GM21367 (cell line): Measurements from ENCODE around the gene ZNF57.
"Not testable (repeated sequence)": the region's sequence is repeated elsewhere in the genome, so short reads cannot be mapped to it uniquely, and the experiment has no call there.

Experiments
- ATAC-seq: cut with Tn5 transposase; IDR thresholded peaks from one replicate; pipeline ENCODE4 v1.9.1; 2021; ENCODE audit not compliant: unreplicated experiment

Gene ZNF57

DNA sequence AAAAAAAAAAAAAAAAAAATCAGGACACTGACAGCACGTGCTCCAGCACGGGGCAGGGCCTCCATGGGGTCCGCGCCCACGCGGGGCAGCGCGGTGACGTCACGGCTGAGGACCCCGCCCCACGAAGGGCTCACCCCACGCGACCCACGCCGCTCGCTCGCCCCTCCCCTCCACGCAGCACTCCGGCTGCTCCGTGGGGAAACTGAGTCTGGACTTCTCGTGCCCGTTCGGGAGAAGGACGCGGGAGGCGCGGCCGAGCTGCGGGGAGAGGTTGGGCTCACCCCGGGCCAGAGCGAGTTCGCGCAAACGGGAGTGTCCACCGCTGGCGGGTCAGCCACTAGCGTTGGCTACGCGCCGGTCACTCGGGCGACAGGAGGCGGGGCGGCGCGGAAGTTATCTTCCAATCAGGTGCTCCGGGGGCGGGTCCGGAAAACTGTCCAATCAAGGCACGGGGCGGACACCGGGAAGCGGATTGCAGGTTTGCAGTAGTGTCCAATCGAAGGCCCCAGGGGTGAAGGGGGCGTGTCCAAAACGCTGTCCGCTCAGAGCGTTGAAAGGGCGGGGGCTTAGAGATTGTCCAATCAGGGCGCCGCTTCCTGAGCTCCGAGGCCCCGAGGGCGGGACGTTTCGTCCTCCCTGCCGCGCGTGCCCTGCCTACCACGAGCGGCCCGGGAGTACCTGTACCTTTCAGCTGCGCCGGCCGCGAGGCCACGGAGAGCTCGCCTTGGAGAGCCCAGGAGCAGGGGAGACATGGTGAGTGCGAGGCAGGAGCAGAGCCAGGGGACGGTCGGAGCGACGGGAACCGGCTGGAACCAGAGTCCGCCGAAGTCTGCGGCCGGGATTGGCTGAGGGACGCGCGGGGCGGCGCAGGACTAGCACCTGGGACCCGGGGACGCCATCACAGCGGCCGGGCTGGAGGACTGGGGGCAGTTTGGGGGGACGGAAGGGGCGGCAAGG lies at the start of gene ZNF57:
TSS of gene ZNF57 (plus strand) at position 633 of the 957 bp plus-strand sequence. CDS start at position 751, 118 bp downstream.
- ATAC-seq, result peak; percentile 95

DNA sequence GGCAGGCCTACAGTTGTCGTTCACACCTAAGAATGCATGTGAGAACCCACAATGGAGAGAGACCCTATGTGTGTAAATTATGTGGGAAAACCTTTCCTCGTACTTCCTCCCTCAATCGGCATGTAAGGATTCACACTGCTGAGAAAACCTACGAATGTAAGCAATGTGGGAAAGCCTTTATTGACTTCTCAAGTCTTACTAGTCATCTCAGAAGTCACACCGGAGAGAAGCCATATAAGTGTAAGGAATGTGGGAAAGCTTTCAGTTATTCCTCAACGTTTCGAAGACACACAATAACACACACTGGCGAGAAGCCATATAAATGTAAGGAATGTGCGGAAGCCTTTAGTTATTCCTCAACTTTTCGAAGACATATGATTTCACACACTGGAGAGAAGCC lies 48.1 kb upstream of the ZNF57 start:
- no peak for ATAC-seq

GRCh38 chr19:2853015-2853606 lies 47.6 kb upstream of the ZNF57 start:
- no peak for ATAC-seq

DNA sequence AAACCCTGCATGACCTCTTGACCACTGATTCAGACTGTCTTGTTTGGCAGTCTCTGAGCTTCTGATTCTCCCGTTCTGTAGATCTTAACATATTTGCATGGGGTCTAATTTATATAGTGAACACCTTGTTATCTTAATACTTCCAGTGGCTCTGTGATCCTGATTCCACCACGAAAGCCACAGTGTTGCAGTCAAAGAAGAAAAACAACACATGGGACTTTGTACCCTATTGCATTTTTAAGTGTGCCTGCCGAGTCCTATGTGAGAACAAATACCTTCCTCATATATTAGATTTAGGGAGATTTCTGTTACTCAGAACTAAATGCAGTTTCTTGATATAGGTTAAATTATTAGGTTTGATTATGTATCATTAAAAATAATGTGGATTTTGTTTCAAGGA lies 45.9 kb upstream of the ZNF57 start:
- no peak for ATAC-seq

DNA sequence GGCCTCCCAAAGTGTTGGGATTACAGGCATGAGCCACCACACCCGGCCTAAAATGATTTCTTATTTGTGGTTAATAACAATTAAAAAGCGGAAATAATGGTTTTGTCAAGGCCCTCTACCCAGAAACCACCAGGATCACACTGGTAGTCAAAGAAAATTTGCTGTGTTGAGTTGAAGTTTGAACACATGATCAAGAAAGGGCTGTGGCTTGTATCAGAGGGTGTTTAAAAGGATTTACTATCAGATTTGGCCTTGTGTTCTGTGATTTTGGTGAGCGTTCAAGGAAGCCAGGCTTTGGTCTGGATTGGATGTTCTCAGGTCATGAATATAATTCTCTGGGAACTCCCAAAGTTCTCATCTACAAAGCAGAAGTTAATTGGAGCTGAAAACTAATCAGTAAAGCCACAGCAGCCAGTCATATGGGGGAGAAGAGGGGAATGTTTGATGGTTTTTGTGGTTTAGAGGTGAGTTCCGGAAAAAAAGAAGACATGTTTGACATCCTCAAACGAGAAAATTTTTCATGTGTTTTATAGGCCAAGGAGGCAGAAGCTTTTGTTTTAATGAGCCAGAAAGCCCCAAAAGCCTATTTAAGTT lies 44.2 kb upstream of the ZNF57 start:
- ATAC-seq, result no peak

DNA sequence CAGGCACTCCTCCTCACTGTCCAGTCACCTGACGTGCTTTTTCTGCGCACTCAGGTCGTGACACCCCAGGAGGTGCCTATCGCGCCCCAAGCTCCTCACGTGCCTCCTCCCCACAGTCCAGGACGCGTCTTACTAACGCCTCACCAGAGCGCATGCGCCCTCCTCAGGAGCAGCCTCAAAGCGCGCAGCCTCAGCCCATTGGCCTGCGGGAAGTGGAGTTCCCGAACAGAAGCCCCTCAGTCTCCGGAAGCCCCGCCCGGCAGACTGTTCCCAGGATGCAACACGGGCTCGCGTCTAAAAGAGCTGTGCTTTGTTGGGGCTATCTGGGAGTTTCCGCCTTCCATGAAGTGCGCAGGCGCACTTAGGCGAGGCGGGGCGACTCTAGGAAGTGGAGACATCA lies 41.9 kb upstream of the ZNF57 start:
- no peak for ATAC-seq

DNA sequence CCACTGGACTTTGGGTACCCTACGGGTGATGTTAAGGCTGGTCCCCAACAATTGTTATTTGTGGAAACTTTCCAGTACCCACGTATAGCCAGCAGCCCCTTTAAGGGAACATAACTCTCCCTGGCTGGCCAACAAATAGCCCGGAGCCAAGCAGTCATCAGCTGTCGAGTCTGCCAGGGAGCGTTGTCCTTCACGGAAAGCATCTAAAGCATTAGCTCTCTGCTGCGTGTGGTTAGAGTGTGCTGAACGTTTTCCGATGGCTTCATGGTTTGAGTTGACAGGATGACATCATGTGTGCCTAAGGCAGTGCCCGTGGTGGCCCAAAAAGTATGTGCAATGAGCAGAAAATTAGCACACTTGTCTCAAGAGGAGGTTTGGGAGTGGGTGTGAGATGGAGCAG lies 36.9 kb upstream of the ZNF57 start:
- no peak for ATAC-seq

DNA sequence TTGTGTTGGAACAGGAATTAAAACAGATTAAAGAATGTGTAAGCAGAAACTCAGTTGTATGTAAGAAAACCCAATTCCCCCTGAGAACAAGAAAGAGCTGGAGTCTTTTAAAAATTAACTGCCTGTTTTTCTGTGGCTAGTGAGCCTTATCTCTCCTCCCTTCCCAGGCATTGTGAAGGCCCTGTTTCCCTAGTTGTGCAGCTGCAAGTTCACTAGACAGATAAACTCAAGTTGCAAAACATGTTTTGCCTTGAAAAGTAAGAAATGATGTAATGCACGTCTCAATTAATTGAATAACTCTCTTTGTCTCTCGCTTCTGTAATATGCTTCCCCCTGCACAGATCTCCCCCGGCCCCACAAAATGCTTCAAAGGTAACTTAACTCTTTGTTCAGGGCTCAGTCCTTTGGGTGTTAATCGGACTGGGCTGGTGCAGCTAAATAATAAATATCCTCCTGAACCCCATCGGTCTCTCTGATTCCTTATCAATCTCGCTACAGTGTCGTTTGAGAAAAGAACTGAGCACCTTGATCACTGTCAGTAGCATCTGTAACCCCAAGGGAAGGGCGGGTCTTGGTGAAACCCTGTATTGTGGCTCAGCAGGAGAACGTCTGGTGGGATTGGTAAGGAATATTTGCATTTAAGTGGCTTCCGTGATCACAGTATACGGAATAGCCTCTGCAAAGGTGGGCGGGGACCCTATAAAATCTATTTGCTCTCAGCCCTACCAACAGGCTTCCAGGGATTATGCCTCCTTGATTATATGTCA lies 35.2 kb upstream of the ZNF57 start:
- no peak for ATAC-seq

DNA sequence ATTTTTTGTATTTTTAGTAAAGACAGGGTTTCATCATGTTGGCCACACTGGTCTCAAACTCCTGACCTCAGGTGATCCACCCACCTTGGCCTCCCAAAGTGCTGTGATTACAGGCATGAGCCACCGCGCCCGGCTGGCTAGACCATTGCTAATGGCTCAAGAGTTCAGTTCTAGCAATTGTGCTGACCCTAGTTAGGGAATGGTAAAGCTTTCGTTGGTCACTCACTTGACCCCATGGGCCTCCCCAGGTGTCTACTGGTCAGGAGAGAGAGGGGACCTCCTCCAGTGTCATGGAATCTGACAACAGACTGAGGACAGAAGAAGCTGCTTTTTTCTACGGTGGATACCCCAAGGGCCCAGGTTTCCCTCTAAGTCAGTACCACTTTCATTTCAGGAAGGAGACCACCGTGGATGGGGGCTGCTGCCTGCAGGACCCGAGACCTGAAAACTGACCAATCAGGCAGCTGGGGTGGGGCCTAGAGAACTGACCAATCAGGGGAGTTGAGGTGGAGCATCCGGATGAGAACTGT lies 34.2 kb upstream of the ZNF57 start:
- no peak for ATAC-seq

DNA sequence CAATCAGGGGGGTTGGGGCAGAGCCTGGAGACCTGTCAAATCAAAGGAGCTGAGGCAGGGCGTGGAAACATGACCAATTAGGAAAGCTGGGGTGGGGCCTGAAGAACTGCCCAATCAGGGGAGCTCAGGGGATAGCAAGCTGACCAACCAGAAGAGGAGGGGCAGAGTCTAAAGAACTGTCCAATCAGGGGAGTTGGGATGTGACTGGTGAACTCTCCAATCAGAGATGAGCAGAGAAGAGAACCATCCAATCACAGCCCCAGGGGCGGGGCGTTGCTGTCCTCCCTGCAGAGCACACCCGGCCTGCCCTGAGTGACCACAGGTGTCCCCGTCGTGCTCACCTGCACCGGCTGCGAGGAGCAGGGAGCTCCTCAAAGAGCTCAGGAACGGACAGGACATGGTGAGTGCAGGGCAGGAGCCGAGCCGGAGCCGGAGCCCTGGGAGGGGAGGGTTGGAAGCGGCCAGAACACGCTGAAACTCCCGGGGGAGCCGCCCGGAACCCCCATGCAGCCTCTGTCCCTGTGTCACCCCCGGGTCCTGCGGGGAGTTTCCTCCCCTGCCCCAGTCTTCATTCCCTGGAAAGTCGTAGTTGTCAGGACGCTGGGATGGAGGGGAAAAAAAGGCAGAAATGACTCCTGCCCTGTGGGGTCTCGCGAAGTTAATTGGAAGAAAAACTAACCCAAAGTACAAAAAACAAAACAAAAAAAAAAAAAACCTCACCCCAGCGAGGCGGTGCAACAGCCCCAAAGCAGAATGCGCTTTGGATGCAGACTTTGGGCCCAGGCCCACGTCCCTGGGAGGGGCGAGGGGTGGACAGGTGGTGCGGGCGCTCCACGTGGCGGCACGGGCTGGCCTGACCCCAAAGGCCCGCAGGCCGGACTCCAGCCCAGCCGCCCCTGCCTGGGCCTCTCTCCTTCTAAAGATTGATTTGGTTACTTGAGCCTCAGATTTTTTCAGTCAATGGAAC lies 33.4 kb upstream of the ZNF57 start, which contains the start of gene ZNF556:
TSS of gene ZNF556 (plus strand) at position 311 of the 967 bp plus-strand sequence. CDS start at position 398, 87 bp downstream.
- ATAC-seq, result no peak

- ATAC-seq, result no peak
Observed at GRCh38 chr19:2869618-2870017, 31.1 kb upstream of the ZNF57 start.

GRCh38 chr19:2872175-2872574 lies 28.6 kb upstream of the ZNF57 start:
- not testable (repeated sequence) for ATAC-seq

DNA sequence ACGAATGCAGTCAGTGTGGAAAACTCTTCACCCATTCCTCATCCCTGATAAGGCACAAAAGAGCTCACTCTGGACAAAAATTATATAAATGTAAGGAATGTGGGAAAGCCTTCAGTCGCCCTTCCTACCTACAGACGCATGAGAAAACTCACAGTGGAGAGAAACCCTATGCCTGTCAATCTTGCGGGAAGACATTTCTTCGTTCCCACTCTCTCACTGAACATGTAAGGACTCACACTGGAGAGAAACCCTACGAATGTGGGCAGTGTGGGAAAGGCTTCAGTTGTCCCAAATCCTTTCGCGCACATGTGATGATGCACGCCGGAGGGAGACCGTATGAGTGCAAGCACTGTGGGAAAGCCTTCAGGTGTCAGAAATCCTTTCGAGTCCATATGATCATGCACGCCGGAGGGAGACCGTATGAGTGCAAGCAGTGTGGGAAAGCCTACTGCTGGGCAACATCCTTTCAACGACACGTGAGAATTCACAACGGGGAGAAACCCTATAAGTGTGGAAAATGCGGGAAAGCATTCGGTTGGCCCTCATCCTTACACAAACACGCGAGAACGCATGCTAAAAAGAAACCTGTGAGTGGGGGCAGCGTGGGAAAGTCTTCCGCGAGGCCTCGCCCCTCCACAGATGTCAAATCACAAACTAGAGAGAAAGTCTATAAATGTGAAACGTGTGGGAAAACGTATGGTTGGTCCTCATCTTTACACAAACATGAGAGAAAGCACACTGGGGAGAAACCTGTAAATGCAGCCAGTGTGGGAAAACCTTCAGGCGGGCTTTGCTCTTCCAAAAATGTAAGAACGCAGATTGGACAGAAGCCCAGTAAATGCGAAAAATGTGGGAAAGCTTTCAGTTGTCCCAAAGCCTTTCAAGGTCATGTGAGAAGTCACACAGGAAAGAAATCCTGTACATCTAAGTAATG lies 23.1 kb upstream of the ZNF57 start:
- ATAC-seq, result no peak

DNA sequence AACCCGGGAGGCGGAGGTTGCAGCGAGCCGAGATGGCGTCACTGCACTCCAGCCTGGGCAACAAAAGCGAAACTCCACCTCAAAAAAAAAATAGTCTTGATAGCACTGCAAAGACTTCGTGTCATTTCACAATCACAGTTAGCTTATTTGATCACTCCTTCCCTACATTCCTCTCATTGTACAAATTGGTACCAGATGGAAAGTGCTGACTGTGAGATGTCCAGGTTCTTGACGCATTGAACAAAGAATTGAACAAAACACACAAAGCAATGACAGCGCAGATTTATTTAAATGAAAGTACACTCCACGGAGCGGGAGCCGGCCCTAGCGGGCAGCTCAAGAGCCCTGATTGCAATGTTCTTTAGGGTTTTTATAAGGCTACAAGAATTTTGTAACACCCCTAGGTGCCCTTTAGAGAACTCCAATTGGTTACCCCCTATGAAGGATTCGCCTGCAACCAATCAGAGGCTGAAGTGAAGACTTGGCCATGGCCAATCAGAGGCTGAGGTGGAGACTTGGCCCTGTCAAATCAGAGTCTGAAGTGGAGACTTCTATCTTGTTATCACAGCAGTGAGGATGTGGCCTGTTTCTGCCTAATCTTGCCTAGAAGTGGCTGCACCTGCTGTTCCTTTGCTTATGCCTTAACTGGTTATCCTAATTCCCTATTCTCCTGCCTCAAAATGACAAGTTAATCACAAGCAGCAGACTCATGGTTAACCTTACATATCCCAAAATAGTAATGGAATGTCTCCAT lies 16.9 kb upstream of the ZNF57 start:
- ATAC-seq, result no peak

DNA sequence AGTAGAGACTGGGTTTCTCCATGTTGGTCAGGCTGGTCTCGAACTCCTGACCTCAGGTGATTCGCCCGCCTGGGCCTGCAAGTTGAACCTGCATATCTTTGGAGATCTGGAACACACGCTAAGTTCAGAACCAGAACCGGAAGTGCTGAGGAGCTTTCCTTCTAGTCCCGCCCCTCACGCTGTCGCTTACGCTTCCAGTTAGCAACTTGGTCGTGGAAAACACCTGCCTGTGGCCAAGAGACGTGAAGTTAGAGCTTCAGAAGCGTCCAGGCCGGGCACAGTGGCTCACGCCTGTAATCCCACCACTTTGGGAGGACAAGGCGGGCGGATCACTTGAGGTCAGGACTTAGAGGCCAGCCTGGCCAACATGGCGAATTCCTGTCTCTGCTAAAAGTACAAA lies 15.0 kb upstream of the ZNF57 start:
- ATAC-seq, result no peak

GRCh38 chr19:2887391-2887914 lies 13.3 kb upstream of the ZNF57 start:
- ATAC-seq, result no peak

GRCh38 chr19:2888731-2889224 lies 11.9 kb upstream of the ZNF57 start:
- no peak for ATAC-seq
